Measurements from ENCODE around the gene IL17D. TPM values are rescaled to one million over a fixed set of nuclear protein-coding genes. Genes with fewer than 3 reads are reported as not detected.

IL17D gene
- total RNA-seq, 4 donors from 2014 or later, result 1.1 to 1.4 TPM; not detected in 2

DNA sequence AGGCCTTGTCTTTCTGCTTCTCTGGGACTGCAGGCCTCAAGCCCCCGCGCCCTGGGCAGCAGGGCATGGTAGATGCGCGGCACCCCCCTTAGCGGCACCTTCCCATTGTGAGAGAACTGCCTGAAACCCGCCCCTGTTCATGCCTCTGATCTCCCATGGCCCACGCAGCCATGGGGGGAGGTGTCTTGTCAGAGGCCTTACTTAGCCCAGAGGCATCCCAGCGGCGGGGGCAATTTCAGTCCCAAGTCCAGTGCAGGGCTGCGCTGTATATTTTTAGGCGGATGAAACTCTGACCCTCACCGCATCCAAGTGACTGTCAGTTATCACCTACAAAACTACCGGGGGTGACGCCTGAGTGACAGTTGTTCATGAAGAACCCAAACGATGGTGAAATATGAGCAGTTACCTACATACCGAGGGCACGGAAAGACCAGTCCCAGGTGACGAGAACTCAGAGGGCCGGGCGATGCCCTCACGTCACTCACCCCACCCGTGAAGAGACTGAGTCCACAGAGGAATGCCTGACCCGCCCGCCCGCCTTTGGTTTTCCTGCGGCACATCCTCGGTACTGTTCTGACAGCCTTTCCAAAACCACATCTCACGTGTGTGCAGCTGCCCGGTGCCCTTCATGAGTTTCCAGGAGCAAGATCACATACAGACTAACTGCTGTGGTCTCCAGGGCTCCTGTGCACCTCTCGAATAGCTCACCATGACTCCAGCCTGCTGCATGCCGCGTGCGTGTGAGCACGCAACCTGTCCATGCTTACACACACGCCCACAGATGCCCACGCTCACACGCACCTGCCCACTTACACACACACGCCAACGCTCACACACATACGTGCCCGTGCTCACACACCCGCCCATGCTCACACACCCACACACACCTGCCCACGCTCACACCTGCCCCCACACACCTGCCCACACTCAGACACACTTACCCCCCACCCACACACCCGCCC lies 14.4 kb downstream of the IL17D start:
- WGBS, 2 donors (ENCODE audit: low coverage in 1 of 2), result 94% methylated on average over 43 of the region's 44 CpGs; no CpG with 5 or more reads in 1 of the 2 donors

DNA sequence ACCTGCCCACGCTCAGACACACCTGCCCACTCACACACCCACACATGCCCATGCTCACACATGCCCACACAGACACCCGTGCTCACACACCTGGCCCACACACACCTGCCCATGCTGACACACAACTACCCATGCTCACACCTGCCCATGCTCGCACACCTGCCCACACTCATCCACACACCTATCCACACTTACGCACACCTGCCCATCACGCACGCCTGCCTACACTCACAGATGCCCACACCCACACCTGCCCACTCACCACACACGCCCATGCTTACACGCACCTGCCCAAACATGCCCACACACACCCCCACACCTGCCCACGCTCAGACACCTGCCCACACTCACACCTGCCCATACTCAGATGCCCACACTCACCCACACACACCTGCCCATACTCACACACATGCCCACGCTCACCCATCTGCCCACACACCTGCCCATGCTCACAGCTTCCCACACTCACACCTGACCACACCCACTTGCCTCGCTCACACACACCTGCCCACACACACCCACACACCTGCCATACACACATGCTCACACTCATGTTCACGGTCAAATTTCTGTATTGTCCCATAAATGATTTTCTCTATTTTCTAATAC lies 15.6 kb downstream of the IL17D start:
- peaks cover 0 to 13% (median 10%) of the 10 kb centered on the region in 4 donors for H3K4me1 ChIP-seq
- no peaks in the 10 kb centered on the region for H3K36me3 ChIP-seq
- in situ Hi-C loops (cut with MboI; ENCODE audit: low pct_ligation_motif_present in 1 of 4, low pct_unique_long_range_greater_than_20kb in 1 of 4, low sequenced_read_pairs in 3 of 4) (loop anchor here (5.0 to 25.0 kb wide), 7 partner anchors 93 to 368 kb away; partner anchors contain the start of gene XPO4 (in 2 of the 4)), intact Hi-C loops (cut with DNase I; ENCODE audit: low total_unique reads) (loop anchor here (10.0 kb wide), 1 partner anchor 106 kb away; no protein-coding TSS in a partner anchor)
- 81 to 90% methylated on average over 9 to 12 of the region's 12 CpGs for WGBS, 2 donors (ENCODE audit: low coverage in 1 of 2)
- no peak overlapping the region for H3K4me3 ChIP-seq
- H3K9me3 ChIP-seq, result no peaks in the 10 kb centered on the region
- DNase-seq, result no peak
- TF ChIP-seq, protein P1, sequence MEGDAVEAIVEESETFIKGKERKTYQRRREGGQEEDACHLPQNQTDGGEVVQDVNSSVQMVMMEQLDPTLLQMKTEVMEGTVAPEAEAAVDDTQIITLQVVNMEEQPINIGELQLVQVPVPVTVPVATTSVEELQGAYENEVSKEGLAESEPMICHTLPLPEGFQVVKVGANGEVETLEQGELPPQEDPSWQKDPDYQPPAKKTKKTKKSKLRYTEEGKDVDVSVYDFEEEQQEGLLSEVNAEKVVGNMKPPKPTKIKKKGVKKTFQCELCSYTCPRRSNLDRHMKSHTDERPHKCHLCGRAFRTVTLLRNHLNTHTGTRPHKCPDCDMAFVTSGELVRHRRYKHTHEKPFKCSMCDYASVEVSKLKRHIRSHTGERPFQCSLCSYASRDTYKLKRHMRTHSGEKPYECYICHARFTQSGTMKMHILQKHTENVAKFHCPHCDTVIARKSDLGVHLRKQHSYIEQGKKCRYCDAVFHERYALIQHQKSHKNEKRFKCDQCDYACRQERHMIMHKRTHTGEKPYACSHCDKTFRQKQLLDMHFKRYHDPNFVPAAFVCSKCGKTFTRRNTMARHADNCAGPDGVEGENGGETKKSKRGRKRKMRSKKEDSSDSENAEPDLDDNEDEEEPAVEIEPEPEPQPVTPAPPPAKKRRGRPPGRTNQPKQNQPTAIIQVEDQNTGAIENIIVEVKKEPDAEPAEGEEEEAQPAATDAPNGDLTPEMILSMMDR (IDR thresholded peaks at IDR 0.05), result no peak
- TF ChIP-seq POLR2A (IDR thresholded peaks at IDR 0.05), result no peak
- TF ChIP-seq POLR2AphosphoS5 (IDR thresholded peaks at IDR 0.05), result no peak
- TF ChIP-seq EP300 (IDR thresholded peaks at IDR 0.05; ENCODE audit: low read depth), result no peak
- no peak overlapping the region for H3K27ac ChIP-seq
- peaks cover 12% of the 10 kb centered on the region for H3K27me3 ChIP-seq

More for the DNA sequence above, 14.4 kb downstream of the IL17D start:
- TF ChIP-seq POLR2A (IDR thresholded peaks at IDR 0.05) (no peak), EP300 (IDR thresholded peaks at IDR 0.05; ENCODE audit: low read depth) (no peak)
- H3K4me1 ChIP-seq, result peaks cover 0 to 19% (median 13%) of the 10 kb centered on the region in 4 donors
- no peak overlapping the region for H3K4me3 ChIP-seq
- H3K27me3 ChIP-seq, result peaks cover 17% of the 10 kb centered on the region
- H3K27ac ChIP-seq, result no peak overlapping the region
- in situ Hi-C loops (cut with MboI; ENCODE audit: low pct_ligation_motif_present in 1 of 4, low pct_unique_long_range_greater_than_20kb in 1 of 4, low sequenced_read_pairs in 3 of 4) (loop anchor here (5.0 to 25.0 kb wide), 7 partner anchors 94 to 369 kb away; partner anchors contain the start of gene XPO4 (in 2 of the 4)), intact Hi-C loops (cut with DNase I; ENCODE audit: low total_unique reads) (loop anchor here (10.0 kb wide), 1 partner anchor 107 kb away; no protein-coding TSS in a partner anchor)
- H3K36me3 ChIP-seq, result no peaks in the 10 kb centered on the region
- no peak for DNase-seq
- H3K9me3 ChIP-seq, result no peaks in the 10 kb centered on the region

DNA sequence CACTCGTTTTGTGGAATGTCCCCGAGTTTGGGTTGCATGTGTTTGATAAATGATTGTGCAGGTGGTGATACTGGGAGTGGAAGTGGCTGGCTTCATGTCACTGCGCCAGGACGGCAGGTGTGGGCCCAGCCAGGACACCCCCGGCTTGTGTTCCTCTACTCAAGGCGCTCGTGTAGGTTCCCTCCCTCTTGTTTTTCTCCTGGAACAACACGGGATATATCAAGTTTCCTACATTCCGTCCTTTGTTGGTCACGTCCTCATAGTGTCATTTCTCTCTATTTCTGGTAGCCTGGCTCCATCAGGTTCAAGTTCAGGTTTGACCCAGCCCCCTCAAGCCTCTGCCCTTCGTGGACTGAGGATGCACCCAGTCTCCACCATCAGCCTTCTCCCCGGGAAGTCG lies 16.3 kb downstream of the IL17D start:
- TF ChIP-seq, protein P1 (IDR thresholded peaks at IDR 0.05), result no peak
- TF ChIP-seq POLR2AphosphoS5 (IDR thresholded peaks at IDR 0.05) (no peak), EP300 (IDR thresholded peaks at IDR 0.05; ENCODE audit: low read depth) (no peak), POLR2A (IDR thresholded peaks at IDR 0.05) (no peak)
- Histone ChIP-seq H3K4me3 (no peak overlapping the region), H3K4me1 (peaks cover 0 to 13% (median 10%) of the 10 kb centered on the region in 4 donors), H3K27ac (no peak overlapping the region), H3K9me3 (no peaks in the 10 kb centered on the region), H3K27me3 (peaks cover 12% of the 10 kb centered on the region), H3K36me3 (no peaks in the 10 kb centered on the region)
- intact Hi-C loops (cut with DNase I; ENCODE audit: low total_unique reads), result loop anchor here (10.0 kb wide), 1 partner anchor 105 kb away; no protein-coding TSS in a partner anchor
- no peak for DNase-seq
- WGBS, 2 donors (ENCODE audit: low coverage in 1 of 2), result 88 to 92% methylated on average over 4 to 13 of the region's 13 CpGs
- in situ Hi-C loops (cut with MboI; ENCODE audit: low pct_ligation_motif_present in 1 of 4, low pct_unique_long_range_greater_than_20kb in 1 of 4, low sequenced_read_pairs in 3 of 4), result loop anchor here (5.0 to 25.0 kb wide), 7 partner anchors 93 to 368 kb away; partner anchors contain the start of gene XPO4 (in 2 of the 4)

DNA sequence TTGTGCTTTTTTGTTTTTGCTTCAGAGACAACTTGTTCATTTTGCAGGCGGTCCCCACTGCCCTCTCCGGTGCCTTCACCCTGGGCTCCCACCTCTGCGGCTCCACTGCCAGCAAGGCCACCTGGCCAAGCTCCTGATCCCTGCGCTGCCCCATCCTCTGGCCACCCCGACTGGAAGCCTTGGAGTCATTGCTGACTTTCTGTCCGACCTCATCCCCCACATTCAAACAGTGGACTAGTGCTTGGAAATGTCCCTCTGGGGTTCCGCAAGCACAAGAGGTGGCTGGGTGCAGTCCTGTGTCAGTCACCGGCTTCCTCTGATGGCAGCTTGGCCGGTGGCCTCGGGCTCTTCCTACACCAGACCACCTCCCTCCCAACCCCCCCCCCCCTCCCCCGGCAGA lies 17.0 kb downstream of the IL17D start:
- no peaks in the 10 kb centered on the region for H3K9me3 ChIP-seq
- no peak for DNase-seq
- peaks cover 12% of the 10 kb centered on the region for H3K27me3 ChIP-seq
- WGBS, 2 donors (ENCODE audit: low coverage in 1 of 2), result 95% methylated on average over 11 of the region's 11 CpGs; no CpG with 5 or more reads in 1 of the 2 donors
- no peak overlapping the region for H3K4me3 ChIP-seq
- H3K27ac ChIP-seq, result no peak overlapping the region
- H3K36me3 ChIP-seq, result no peaks in the 10 kb centered on the region
- peaks cover 0 to 13% (median 10%) of the 10 kb centered on the region in 4 donors for H3K4me1 ChIP-seq
- TF ChIP-seq POLR2A (IDR thresholded peaks at IDR 0.05) (no peak), POLR2AphosphoS5 (IDR thresholded peaks at IDR 0.05) (no peak), EP300 (IDR thresholded peaks at IDR 0.05; ENCODE audit: low read depth) (no peak)
- TF ChIP-seq, protein P1 (IDR thresholded peaks at IDR 0.05), result no peak
- in situ Hi-C loops (cut with MboI; ENCODE audit: low pct_ligation_motif_present in 1 of 4, low pct_unique_long_range_greater_than_20kb in 1 of 4, low sequenced_read_pairs in 3 of 4), result loop anchor here in 3 of 4 donors (25.0 kb wide), 4 partner anchors 92 to 367 kb away; partner anchors contain the start of gene XPO4 (in 2 of the 3)
- intact Hi-C loops (cut with DNase I; ENCODE audit: low total_unique reads), result no loop called here

All from transverse colon (tissue), 4 donors.